ENCODE results near the gene DDX31. TPM values are rescaled to one million over a fixed set of nuclear protein-coding genes. Genes with fewer than 3 reads are reported as not detected.

Gene DDX31
- total RNA-seq, 1 experiment from 2014 or later = 25.8 TPM

DNA sequence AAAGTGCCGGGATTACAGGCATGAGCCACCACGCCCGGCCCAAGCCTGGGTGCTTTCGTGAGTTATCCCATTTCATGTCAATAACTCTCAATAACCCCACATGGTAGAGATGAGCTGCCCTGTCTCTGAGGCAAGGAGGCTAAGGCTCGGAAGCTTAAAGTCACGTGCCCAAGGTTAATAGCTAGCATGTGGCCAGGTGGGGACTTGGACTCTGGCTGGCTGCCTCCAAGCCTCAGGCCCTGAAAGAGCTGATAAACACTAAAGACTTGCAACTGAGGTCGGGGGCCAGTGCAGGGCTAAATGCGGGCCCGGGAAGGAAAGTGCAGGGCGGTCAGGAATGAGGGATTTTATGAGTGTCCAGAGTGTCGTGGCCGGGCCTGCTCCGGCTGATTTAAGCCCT is 118.2 kb downstream of the DDX31 start:
- no peak for DNase-seq (ENCODE audit: low read depth, low spot score)
- H3K4me3 ChIP-seq (replicated peaks in 1 of 2; ENCODE audit: low read depth in 1 of 2, low read length in 2 of 2) = no peak overlapping the region
- ChIA-PET RAD21 (ENCODE audit: low non-redundant PET in 1 of 2, low total read pairs in 2 of 2, uncharacterized antibody in 2 of 2, unreplicated experiment in 2 of 2) (no interaction called here), CTCF (no interaction called here), POLR2A (no interaction called here)
- no peaks in the 10 kb centered on the region for H3K36me3 ChIP-seq (ENCODE audit: control insufficient read depth in 1 of 2, insufficient read depth in 2 of 2, low read length in 2 of 2)
- H3K4me1 ChIP-seq (ENCODE audit: control insufficient read depth in 1 of 2, insufficient read depth in 2 of 2, low read length in 2 of 2) = peaks cover 2 to 19% of the 10 kb centered on the region in 2 experiments; a peak in 2 of 4 replicates
- intact Hi-C loops (cut with micrococcal nuclease) = no loop called here
- H3K4me2 ChIP-seq (ENCODE audit: low read length) = no peak overlapping the region
- no peaks in the 10 kb centered on the region for H3K27me3 ChIP-seq (ENCODE audit: insufficient read depth, low read length)
- H4K20me1 ChIP-seq (ENCODE audit: insufficient read depth) = no peaks in the 10 kb centered on the region
- H3K9me3 ChIP-seq (ENCODE audit: control insufficient read depth in 1 of 2, insufficient read depth in 1 of 2, low read depth in 1 of 2, low read length in 2 of 2) = no peaks in the 10 kb centered on the region
- no peak for TF ChIP-seq RAD21 (IDR thresholded peaks at IDR 0.05; ENCODE audit: low read depth)
- TF ChIP-seq FOSL1 (IDR thresholded peaks at IDR 0.05; ENCODE audit: low read depth) = no peak
- TF ChIP-seq EGR1 (IDR thresholded peaks at IDR 0.05; ENCODE audit: low read depth) = no peak
- TF ChIP-seq ELF1 (IDR thresholded peaks at IDR 0.05; ENCODE audit: borderline replicate concordance, low read depth) = no peak
- BruUV-seq (replicated peaks) = no TSS peak
- ATAC-seq = no peak
- H3K27ac ChIP-seq (ENCODE audit: low read depth, low read length) = no peak overlapping the region
- H3K79me2 ChIP-seq (ENCODE audit: insufficient read depth, low read length) = no peaks in the 10 kb centered on the region
- no peaks in the 10 kb centered on the region for H3K9me2 ChIP-seq (ENCODE audit: insufficient read depth)
- no peak overlapping the region for H2AFZ ChIP-seq (ENCODE audit: low read depth, low read length, poor library complexity, severe bottlenecking)
- no peak overlapping the region for H3K9ac ChIP-seq (ENCODE audit: low read length)

DNA sequence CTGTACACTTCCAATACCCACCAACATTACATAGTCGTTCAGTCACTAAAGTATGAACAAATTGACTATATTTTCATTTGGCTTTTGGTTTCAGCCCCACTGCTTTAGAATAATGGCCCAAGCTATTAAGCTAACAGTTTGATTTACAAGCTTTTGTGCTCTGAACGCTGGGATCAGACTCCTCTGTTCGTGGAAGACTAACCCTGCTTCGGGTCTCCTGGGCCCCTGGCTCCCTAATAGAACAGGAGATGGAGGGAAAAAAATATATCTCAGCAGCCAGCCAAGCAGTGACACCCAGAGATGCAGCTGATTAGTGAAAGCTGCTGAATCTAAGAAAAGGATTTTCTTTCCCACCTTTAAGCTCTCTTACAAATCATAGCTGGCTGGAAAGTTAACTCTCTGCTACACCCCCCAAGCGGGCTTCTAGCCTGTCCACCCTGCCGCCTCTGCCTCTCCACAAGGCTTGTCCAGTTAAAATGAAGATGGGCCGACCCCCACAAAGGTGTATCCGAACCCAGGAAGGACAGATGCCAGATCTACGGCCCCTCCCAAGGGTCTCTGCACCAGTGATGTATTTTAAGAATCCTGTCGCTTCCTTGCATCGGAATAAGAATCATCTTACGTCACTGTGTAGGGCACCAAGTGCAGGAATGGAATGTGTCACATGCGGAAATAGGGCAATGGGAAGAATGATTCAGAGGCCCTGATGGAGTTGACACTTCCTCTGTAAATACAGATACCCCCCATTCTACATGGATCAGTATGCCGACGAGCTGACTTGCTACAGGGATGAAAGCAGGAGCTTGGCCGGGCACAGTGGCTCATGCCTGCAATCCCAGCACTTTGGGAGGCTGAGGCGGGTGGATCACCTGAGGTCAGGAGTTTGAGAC is 120.8 kb downstream of the DDX31 start:
- H3K4me3 ChIP-seq (replicated peaks in 1 of 2; ENCODE audit: low read depth in 1 of 2, low read length in 2 of 2) = no peak overlapping the region
- H3K79me2 ChIP-seq (ENCODE audit: insufficient read depth, low read length) = no peaks in the 10 kb centered on the region
- intact Hi-C loops (cut with micrococcal nuclease) = no loop called here
- H3K36me3 ChIP-seq (ENCODE audit: control insufficient read depth in 1 of 2, insufficient read depth in 2 of 2, low read length in 2 of 2) = no peaks in the 10 kb centered on the region
- no peaks in the 10 kb centered on the region for H4K20me1 ChIP-seq (ENCODE audit: insufficient read depth)
- H2AFZ ChIP-seq (ENCODE audit: low read depth, low read length, poor library complexity, severe bottlenecking) = no peak overlapping the region
- peak; percentile 57 for ATAC-seq
- no TSS peak for BruUV-seq (replicated peaks)
- H3K9me2 ChIP-seq (ENCODE audit: insufficient read depth) = no peaks in the 10 kb centered on the region
- POLR2A ChIA-PET = no interaction called here
- peak; percentile 46 for DNase-seq (ENCODE audit: low read depth, low spot score)
- peaks cover 4 to 27% of the 10 kb centered on the region in 2 experiments; a peak in 3 of 4 replicates for H3K4me1 ChIP-seq (ENCODE audit: control insufficient read depth in 1 of 2, insufficient read depth in 2 of 2, low read length in 2 of 2)
- H3K4me2 ChIP-seq (ENCODE audit: low read length) = peak overlapping the region; percentile 35
- no peaks in the 10 kb centered on the region for H3K27me3 ChIP-seq (ENCODE audit: insufficient read depth, low read length)
- H3K9me3 ChIP-seq (ENCODE audit: control insufficient read depth in 1 of 2, insufficient read depth in 1 of 2, low read depth in 1 of 2, low read length in 2 of 2) = no peaks in the 10 kb centered on the region
- CTCF ChIA-PET = interaction anchor here (1.1 kb wide), 1 partner anchor 52 kb away, joined by 3 read pairs; no protein-coding TSS in a partner anchor
- no peak overlapping the region for H3K27ac ChIP-seq (ENCODE audit: low read depth, low read length)
- RAD21 ChIA-PET (ENCODE audit: low non-redundant PET in 1 of 2, low total read pairs in 2 of 2, uncharacterized antibody in 2 of 2, unreplicated experiment in 2 of 2) = no interaction called here
- no peak overlapping the region for H3K9ac ChIP-seq (ENCODE audit: low read length)
- no peak for TF ChIP-seq POLR2AphosphoS5 (IDR thresholded peaks at IDR 0.05; ENCODE audit: low read depth, low read length)
- TF ChIP-seq ZNF274 (IDR thresholded peaks at IDR 0.05; ENCODE audit: low read depth, low read length) = no peak
- no peak for TF ChIP-seq CBX3 (IDR thresholded peaks at IDR 0.05; ENCODE audit: low read depth)
- TF ChIP-seq, protein P1, sequence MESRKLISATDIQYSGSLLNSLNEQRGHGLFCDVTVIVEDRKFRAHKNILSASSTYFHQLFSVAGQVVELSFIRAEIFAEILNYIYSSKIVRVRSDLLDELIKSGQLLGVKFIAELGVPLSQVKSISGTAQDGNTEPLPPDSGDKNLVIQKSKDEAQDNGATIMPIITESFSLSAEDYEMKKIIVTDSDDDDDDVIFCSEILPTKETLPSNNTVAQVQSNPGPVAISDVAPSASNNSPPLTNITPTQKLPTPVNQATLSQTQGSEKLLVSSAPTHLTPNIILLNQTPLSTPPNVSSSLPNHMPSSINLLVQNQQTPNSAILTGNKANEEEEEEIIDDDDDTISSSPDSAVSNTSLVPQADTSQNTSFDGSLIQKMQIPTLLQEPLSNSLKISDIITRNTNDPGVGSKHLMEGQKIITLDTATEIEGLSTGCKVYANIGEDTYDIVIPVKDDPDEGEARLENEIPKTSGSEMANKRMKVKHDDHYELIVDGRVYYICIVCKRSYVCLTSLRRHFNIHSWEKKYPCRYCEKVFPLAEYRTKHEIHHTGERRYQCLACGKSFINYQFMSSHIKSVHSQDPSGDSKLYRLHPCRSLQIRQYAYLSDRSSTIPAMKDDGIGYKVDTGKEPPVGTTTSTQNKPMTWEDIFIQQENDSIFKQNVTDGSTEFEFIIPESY (IDR thresholded peaks at IDR 0.05; ENCODE audit: extremely low read depth, insufficient replicate concordance, low read length) = no peak
- TF ChIP-seq CEBPB (IDR thresholded peaks at IDR 0.05; ENCODE audit: low read depth) = no peak
- TF ChIP-seq POLR2A (IDR thresholded peaks at IDR 0.05; ENCODE audit: borderline replicate concordance, extremely low read depth, insufficient read depth, insufficient read length) = no peak
- no peak for TF ChIP-seq MAX (IDR thresholded peaks at IDR 0.05)
- TF ChIP-seq EZH2phosphoT487 (IDR thresholded peaks at IDR 0.05; ENCODE audit: borderline replicate concordance) = no peak
- no peak for TF ChIP-seq RAD21 (IDR thresholded peaks at IDR 0.05; ENCODE audit: low read depth)
- peak; percentile 61; the same call in 1 of the 2 replicates for TF ChIP-seq FOSL1 (IDR thresholded peaks at IDR 0.05; ENCODE audit: low read depth)
- no peak for TF ChIP-seq ATF3 (IDR thresholded peaks at IDR 0.05)
- TF ChIP-seq YY1 (IDR thresholded peaks at IDR 0.05; ENCODE audit: extremely low read depth, insufficient replicate concordance, low read depth, low read length) = no peak
- peak; percentile 62 for TF ChIP-seq SP1 (IDR thresholded peaks at IDR 0.05; ENCODE audit: low read depth)
- TF ChIP-seq TCF7L2 (IDR thresholded peaks at IDR 0.05; ENCODE audit: borderline replicate concordance, extremely low read depth, insufficient read depth, insufficient read length) = no peak
